Measurements from ENCODE around the gene NNMT. TPM values are rescaled to one million over a fixed set of nuclear protein-coding genes. Genes with fewer than 3 reads are reported as not detected.

NNMT gene
- total RNA-seq, 1 experiment from 2014 or later, result not detected

DNA sequence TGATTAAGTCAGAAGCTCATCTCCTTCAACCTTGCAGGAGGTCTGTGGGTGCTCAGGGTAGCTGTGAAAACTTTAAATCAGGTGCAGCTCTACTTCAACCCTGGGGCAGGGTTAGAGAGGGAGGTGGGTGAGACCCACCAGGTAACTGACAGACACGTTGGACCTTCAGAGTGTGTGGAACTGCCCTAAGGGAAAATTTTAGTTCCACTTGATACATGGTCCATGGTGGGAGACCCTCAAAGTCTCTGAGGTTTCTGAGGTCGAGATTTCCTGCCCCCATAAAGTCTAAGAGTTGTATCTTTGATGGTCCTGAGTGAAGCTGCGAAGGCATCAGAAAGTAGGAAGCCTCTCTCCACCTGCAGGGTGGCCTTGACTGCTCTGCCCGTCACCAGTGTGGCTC lies 23.9 kb upstream of the NNMT start:
- no peaks in the 10 kb centered on the region for H3K4me1 ChIP-seq (replicated peaks; ENCODE audit: insufficient read depth)
- ChIA-PET CTCF (no interaction called here), POLR2A (ENCODE audit: unreplicated experiment) (no interaction called here)
- BruUV-seq (replicated peaks), result no TSS peak
- DNase-seq, result no peak
- H4K20me1 ChIP-seq (ENCODE audit: insufficient read depth), result no peaks in the 10 kb centered on the region
- H3K4me2 ChIP-seq, result no peak overlapping the region
- H2AFZ ChIP-seq, result no peak overlapping the region
- TF ChIP-seq, protein P1, sequence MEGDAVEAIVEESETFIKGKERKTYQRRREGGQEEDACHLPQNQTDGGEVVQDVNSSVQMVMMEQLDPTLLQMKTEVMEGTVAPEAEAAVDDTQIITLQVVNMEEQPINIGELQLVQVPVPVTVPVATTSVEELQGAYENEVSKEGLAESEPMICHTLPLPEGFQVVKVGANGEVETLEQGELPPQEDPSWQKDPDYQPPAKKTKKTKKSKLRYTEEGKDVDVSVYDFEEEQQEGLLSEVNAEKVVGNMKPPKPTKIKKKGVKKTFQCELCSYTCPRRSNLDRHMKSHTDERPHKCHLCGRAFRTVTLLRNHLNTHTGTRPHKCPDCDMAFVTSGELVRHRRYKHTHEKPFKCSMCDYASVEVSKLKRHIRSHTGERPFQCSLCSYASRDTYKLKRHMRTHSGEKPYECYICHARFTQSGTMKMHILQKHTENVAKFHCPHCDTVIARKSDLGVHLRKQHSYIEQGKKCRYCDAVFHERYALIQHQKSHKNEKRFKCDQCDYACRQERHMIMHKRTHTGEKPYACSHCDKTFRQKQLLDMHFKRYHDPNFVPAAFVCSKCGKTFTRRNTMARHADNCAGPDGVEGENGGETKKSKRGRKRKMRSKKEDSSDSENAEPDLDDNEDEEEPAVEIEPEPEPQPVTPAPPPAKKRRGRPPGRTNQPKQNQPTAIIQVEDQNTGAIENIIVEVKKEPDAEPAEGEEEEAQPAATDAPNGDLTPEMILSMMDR (conservative IDR thresholded peaks at IDR 0.05), result no peak
- TF ChIP-seq EZH2 (IDR thresholded peaks at IDR 0.05; ENCODE audit: low read depth), result no peak
- H3K27me3 ChIP-seq (ENCODE audit: insufficient read depth, low read depth), result peaks cover 85% of the 10 kb centered on the region
- no peaks in the 10 kb centered on the region for H3K9me2 ChIP-seq (ENCODE audit: insufficient read depth)
- no peaks in the 10 kb centered on the region for H3K36me3 ChIP-seq (ENCODE audit: low read depth)
- no peaks in the 10 kb centered on the region for H3K9me3 ChIP-seq (ENCODE audit: insufficient read depth, low read depth)
- no peak overlapping the region for H3K4me3 ChIP-seq
- no peaks in the 10 kb centered on the region for H3K79me2 ChIP-seq (ENCODE audit: low read depth)
- H3F3A ChIP-seq (ENCODE audit: insufficient read depth, low read depth), result no peaks in the 10 kb centered on the region
- H3K27ac ChIP-seq, result no peak overlapping the region
- intact Hi-C loops (cut with micrococcal nuclease; ENCODE audit: unreplicated experiment), result no loop called here

- Histone ChIP-seq H3K36me3 (ENCODE audit: low read depth) (no peaks in the 10 kb centered on the region), H3K4me1 (replicated peaks; ENCODE audit: insufficient read depth) (no peaks in the 10 kb centered on the region), H3K79me2 (ENCODE audit: low read depth) (no peaks in the 10 kb centered on the region), H3K27me3 (ENCODE audit: insufficient read depth, low read depth) (peaks cover 87% of the 10 kb centered on the region), H3K9me2 (ENCODE audit: insufficient read depth) (no peaks in the 10 kb centered on the region), H3K27ac (no peak overlapping the region), H2AFZ (no peak overlapping the region), H3K4me3 (no peak overlapping the region), H4K20me1 (ENCODE audit: insufficient read depth) (no peaks in the 10 kb centered on the region), H3K9me3 (ENCODE audit: insufficient read depth, low read depth) (no peaks in the 10 kb centered on the region), H3F3A (ENCODE audit: insufficient read depth, low read depth) (no peaks in the 10 kb centered on the region), H3K4me2 (no peak overlapping the region)
- BruUV-seq (replicated peaks), result no TSS peak
- no peak for DNase-seq
- ChIA-PET POLR2A (ENCODE audit: unreplicated experiment) (no interaction called here), CTCF (no interaction called here)
- TF ChIP-seq, protein P1 (conservative IDR thresholded peaks at IDR 0.05), result no peak
- TF ChIP-seq EZH2 (IDR thresholded peaks at IDR 0.05; ENCODE audit: low read depth), result no peak
- intact Hi-C loops (cut with micrococcal nuclease; ENCODE audit: unreplicated experiment), result no loop called here
These were observed 23.1 kb upstream of the NNMT start for GRCh38 chr11:114273071-114273470.

DNA sequence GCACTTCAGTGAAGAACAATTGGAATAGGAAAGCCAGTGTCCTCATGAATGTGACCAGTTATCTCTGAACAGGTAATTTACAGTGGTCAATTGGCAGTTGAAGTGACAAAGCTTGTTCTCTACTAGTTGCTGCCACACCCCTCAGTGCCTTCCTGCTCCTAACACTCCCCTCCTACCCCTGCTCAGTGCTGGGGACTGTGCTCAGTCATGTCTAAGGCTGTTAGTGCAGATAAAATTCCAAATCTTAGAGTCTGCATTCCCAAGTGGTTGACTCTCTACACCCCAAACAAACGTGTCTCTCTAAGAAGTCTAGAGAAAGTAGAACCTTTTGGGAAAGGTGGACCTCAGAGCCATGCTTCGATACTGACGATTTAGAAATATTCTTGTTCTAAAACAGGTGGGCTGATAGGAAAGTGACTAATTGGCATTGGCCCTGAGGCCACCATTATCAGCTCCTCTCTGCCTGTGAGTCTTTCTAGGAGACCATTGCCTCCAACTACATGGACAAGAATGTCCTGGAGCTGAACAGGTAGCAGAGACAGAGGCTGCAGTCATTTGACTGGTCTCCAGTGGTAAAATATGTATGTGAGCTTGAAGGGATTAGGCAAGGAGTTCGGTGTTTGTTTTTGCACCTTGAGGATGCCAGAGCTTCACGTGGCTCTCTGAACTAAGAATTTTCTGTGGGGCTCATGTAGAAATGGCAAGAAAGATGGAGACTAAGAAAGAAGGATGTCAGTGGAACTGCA lies 22.1 kb upstream of the NNMT start:
- Histone ChIP-seq H3K9me2 (ENCODE audit: insufficient read depth) (no peaks in the 10 kb centered on the region), H3K4me1 (replicated peaks; ENCODE audit: insufficient read depth) (no peaks in the 10 kb centered on the region), H3K9me3 (ENCODE audit: insufficient read depth, low read depth) (no peaks in the 10 kb centered on the region), H4K20me1 (ENCODE audit: insufficient read depth) (no peaks in the 10 kb centered on the region), H3F3A (ENCODE audit: insufficient read depth, low read depth) (no peaks in the 10 kb centered on the region), H3K27ac (no peak overlapping the region), H2AFZ (no peak overlapping the region), H3K36me3 (ENCODE audit: low read depth) (no peaks in the 10 kb centered on the region), H3K4me3 (no peak overlapping the region), H3K4me2 (no peak overlapping the region), H3K79me2 (ENCODE audit: low read depth) (no peaks in the 10 kb centered on the region), H3K27me3 (ENCODE audit: insufficient read depth, low read depth) (peaks cover 79% of the 10 kb centered on the region)
- intact Hi-C loops (cut with micrococcal nuclease; ENCODE audit: unreplicated experiment), result no loop called here
- DNase-seq, result no peak
- CTCF ChIA-PET, result interaction anchor here (0.6 kb wide), 1 partner anchor 271 kb away, joined by 3 read pairs; no protein-coding TSS in a partner anchor
- POLR2A ChIA-PET (ENCODE audit: unreplicated experiment), result no interaction called here
- no TSS peak for BruUV-seq (replicated peaks)
- TF ChIP-seq, protein P1 (conservative IDR thresholded peaks at IDR 0.05), result no peak
- TF ChIP-seq EZH2 (IDR thresholded peaks at IDR 0.05; ENCODE audit: low read depth), result no peak

Data from PC-9 (cell line).